Prostate gland (tissue), 2 donors: ENCODE measurements around the gene GLTP.

Experiments used
- CTCF ChIP-seq, 4 experiments: fragments of 200-600 bp in 2 of 4; fragments of 450-650 bp in 2 of 4; sonication (generic) in 2 of 4; IDR thresholded peaks; 1 replicate in 3 of 4; 2 replicates in 1 of 4; pipeline ENCODE4 v1.5.1; 2016 to 2019; ENCODE audit warnings: antibody characterized with exemption in 4 of 4, mild to moderate bottlenecking in 2 of 4, moderate library complexity in 2 of 4
- POLR2A ChIP-seq: fragments of 450-650 bp; IDR thresholded peaks from one replicate; pipeline ENCODE4 v1.6.1; 2016; ENCODE audit warnings: antibody characterized with exemption, mild to moderate bottlenecking
- POLR2AphosphoS5 ChIP-seq: sonication (generic); formaldehyde crosslinking; IDR thresholded peaks from one replicate; pipeline ENCODE4 v1.6.1; 2017; ENCODE audit warnings: antibody characterized with exemption

- no peak for TF ChIP-seq CTCF (IDR thresholded peaks at IDR 0.05)
- no peak for TF ChIP-seq POLR2AphosphoS5
- no peak for TF ChIP-seq POLR2A
These were observed 42.7 kb upstream of the GLTP start for GRCh38 chr12:109923038-109923437.
